UCSD-AML1 (cell line): ENCODE measurements around the gene TRAIP.
A peak's percentile ranks its signal among the peaks of the same experiment; 100 is the strongest.
"Not testable (repeated sequence)": the region's sequence is repeated elsewhere in the genome, so short reads cannot be mapped to it uniquely, and the experiment has no call there.

Source experiments
- DNase-seq: peaks from one replicate; lab custom pipeline; 2025; ENCODE audit not compliant: unreplicated experiment; lab: John Stamatoyannopoulos, UW

Gene TRAIP

GRCh38 chr3:49856181-49857005 is at the start of gene TRAIP:
TSS of gene TRAIP (minus strand) at chr3:49856564. CDS start at chr3:49856453, 111 bp downstream.
- peak; percentile 94 for DNase-seq

GRCh38 chr3:49904448-49904847 is 48.1 kb upstream of the TRAIP start:
- DNase-seq = not testable (repeated sequence)

- DNase-seq = no peak
Observed at GRCh38 chr3:49903451-49904424, 47.4 kb upstream of the TRAIP start, which contains the start of gene MST1R. TSS of gene MST1R (minus strand) at chr3:49903873. CDS start at chr3:49903609, 264 bp downstream.

- DNase-seq = no peak
Observed at GRCh38 chr3:49902511-49903345, 46.4 kb upstream of the TRAIP start.

GRCh38 chr3:49901366-49902339 is 45.3 kb upstream of the TRAIP start:
- DNase-seq = no peak

GRCh38 chr3:49900491-49901153 is 44.3 kb upstream of the TRAIP start:
- no peak for DNase-seq

- DNase-seq = peak; percentile 46
Observed at GRCh38 chr3:49899815-49900214, 43.5 kb upstream of the TRAIP start.

- DNase-seq = no peak
Observed at GRCh38 chr3:49898991-49899390, 42.6 kb upstream of the TRAIP start.

GRCh38 chr3:49896345-49896744 is 40.0 kb upstream of the TRAIP start:
- DNase-seq = no peak

- no peak for DNase-seq
Observed at GRCh38 chr3:49895791-49896190, 39.4 kb upstream of the TRAIP start.

- no peak for DNase-seq
Observed at GRCh38 chr3:49889296-49889695, 32.9 kb upstream of the TRAIP start.

GRCh38 chr3:49886922-49887265 is 30.5 kb upstream of the TRAIP start:
- no peak for DNase-seq

GRCh38 chr3:49883998-49884397 is 27.6 kb upstream of the TRAIP start:
- DNase-seq = no peak

- no peak for DNase-seq
Observed at GRCh38 chr3:49882166-49882565, 25.8 kb upstream of the TRAIP start.

GRCh38 chr3:49880581-49881315 is 24.4 kb upstream of the TRAIP start:
- DNase-seq = no peak

GRCh38 chr3:49879721-49880120 is 23.4 kb upstream of the TRAIP start:
- DNase-seq = no peak

- DNase-seq = no peak
Observed at GRCh38 chr3:49878686-49879085, 22.3 kb upstream of the TRAIP start.

- DNase-seq = no peak
Observed at GRCh38 chr3:49877716-49878115, 21.4 kb upstream of the TRAIP start.

- DNase-seq = no peak
Observed at GRCh38 chr3:49876567-49876966, 20.2 kb upstream of the TRAIP start.
